Right lung (tissue), 10 donors: ENCODE data around the gene MUC4. TPM values are rescaled to one million over a fixed set of nuclear protein-coding genes. Genes with fewer than 3 reads are reported as not detected.

Experiments used
- DNase-seq, 2 donors: peaks; one replicate each; pipeline ENCODE4 v3.0.0-alpha.2; 2013
- long read RNA-seq, 8 donors: transcript quantifications; one replicate each; lab custom pipeline, GENCODE V29; 2026
- polyA plus RNA-seq, 5 donors: library from polyadenylated mRNA; unstranded; fragments of 120-200 nt; gene quantifications; one replicate each; pipeline versions ENCODE4 v1.2.1 to v1.2.3, GENCODE V29; 2013; ENCODE audit warnings: inconsistent platforms in 1 of 5, low replicate concordance in 1 of 5; ENCODE audit not compliant: insufficient read length in 5 of 5, insufficient read depth in 1 of 5

MUC4 gene, protein sequence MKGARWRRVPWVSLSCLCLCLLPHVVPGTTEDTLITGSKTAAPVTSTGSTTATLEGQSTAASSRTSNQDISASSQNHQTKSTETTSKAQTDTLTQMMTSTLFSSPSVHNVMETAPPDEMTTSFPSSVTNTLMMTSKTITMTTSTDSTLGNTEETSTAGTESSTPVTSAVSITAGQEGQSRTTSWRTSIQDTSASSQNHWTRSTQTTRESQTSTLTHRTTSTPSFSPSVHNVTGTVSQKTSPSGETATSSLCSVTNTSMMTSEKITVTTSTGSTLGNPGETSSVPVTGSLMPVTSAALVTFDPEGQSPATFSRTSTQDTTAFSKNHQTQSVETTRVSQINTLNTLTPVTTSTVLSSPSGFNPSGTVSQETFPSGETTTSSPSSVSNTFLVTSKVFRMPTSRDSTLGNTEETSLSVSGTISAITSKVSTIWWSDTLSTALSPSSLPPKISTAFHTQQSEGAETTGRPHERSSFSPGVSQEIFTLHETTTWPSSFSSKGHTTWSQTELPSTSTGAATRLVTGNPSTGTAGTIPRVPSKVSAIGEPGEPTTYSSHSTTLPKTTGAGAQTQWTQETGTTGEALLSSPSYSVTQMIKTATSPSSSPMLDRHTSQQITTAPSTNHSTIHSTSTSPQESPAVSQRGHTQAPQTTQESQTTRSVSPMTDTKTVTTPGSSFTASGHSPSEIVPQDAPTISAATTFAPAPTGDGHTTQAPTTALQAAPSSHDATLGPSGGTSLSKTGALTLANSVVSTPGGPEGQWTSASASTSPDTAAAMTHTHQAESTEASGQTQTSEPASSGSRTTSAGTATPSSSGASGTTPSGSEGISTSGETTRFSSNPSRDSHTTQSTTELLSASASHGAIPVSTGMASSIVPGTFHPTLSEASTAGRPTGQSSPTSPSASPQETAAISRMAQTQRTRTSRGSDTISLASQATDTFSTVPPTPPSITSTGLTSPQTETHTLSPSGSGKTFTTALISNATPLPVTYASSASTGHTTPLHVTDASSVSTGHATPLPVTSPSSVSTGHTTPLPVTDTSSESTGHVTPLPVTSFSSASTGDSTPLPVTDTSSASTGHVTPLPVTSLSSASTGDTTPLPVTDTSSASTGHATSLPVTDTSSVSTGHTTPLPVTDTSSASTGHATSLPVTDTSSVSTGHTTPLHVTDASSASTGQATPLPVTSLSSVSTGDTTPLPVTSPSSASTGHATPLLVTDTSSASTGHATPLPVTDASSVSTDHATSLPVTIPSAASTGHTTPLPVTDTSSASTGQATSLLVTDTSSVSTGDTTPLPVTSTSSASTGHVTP (N-terminal part only)
- polyA plus RNA-seq = 1 to 10 TPM in 2 of 5 donors, under 1 TPM in 3; 0.18 to 1.2 (median 0.46) TPM
- long read RNA-seq, donor 1 = 0 reads
- long read RNA-seq, donor 2 = 0 reads
- long read RNA-seq, donor 3 = 0 reads
- long read RNA-seq, donor 4 = 0 reads
- long read RNA-seq, donor 5 = 0 reads
- long read RNA-seq, donor 6 = 0 reads
- long read RNA-seq, donor 7 = 0 reads
- long read RNA-seq, donor 8 = 0 reads

GRCh38 chr3:195811756-195812155 lies at the start of gene MUC4:
Gene MUC4 (minus strand): TSS chr3:195811929. CDS start chr3:195811817, 112 bp downstream.
- no peak for DNase-seq

DNA sequence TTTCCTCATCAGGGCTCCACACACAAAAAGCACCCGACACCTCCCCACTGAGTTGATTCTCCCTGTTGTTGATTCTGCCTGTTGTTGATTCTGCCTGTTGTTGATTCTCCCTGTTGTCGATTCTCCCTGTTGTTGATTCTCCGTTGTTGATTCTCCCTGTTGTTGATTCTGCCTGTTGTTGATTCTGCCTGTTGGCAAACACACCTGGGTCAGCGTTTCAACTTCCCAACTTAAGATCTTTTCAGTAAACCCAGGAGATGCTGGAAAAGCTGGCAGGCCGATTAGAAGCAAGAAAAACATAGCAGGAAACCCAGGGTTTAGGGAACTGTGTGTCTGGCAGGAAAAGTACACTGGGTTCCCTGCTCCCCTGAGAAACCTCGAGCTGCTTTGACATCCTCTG lies 48.7 kb upstream of the MUC4 start:
- no peak for DNase-seq

GRCh38 chr3:195859846-195860411 lies 48.2 kb upstream of the MUC4 start:
- DNase-seq = no peak

GRCh38 chr3:195859061-195859845 lies 47.5 kb upstream of the MUC4 start:
- peak in 1 of 2 donors; percentile 65 for DNase-seq

DNA sequence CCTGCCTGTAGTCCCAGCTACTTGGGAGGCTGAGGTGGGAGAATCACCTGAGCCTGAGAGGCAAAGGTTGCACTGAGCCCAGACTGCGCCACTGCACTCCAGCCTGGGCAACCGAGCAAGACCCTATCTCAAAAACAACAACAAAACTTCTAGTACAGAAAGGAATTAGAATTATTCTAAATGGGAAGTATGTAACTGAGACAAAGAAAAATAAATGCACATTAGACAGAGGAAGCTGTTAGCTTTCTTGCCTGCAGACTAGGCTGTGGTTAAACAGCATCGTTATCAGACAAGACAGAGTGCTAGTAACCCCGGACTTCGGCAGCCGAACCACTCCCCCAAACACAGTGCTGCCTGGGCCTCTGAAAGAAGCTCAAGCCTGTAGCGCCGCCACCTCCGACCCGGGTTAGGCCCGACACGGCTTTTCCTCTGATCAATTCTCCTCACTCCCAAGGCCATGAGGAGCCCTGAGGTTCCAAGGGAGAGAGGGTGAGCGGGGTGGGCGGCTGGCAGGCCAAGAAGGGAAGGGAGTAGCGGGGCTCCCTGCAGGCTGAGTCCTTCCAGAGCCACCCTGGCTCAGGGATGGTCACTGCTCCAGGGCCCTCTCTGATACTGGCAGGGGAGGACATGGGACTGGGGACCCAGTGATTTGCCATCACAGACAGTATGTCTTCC lies 44.8 kb upstream of the MUC4 start:
- DNase-seq = no peak

DNA sequence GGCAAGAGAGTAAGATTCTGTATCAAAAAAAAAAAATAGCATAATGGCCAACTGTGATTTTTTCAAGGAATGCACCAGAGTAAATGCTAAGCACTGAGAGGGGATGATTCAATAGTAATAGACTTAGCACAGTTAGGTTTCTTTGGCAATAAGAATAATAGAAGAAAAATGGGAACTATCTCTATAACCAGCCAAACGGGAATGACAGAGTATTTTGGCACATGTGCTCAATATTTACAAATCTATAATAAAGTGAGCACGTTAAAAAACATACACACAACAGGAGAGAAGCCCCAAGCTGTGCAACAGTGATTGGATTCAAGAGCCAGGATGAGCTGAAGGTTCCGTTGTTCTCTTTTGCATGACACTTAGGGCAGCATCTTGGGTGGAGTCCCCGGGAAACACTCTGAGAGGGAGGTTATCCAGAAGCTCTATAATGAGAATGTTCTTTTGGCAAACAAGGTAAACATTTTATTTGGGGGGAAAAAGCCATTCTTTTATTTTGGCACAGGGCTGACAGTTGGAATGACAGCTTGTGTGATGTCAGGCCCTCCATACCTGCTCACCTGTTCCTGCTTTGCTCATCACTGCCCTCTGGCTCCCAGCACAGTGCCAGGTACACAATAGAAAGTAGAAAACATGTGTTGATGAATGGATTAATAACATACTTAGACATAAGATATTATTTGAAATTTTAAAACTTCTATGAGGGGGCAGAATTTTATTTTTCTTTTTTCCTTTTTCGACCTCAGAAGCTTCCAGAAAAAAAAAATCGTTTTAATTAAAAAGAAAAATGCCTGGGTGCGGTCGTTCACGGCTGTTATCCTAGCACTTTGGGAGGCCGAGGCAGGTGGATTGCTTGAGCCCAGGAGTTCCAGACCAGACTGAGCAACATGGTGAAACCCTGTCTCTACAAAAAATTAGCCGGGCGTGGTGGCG lies 44.0 kb upstream of the MUC4 start:
- no peak for DNase-seq

DNA sequence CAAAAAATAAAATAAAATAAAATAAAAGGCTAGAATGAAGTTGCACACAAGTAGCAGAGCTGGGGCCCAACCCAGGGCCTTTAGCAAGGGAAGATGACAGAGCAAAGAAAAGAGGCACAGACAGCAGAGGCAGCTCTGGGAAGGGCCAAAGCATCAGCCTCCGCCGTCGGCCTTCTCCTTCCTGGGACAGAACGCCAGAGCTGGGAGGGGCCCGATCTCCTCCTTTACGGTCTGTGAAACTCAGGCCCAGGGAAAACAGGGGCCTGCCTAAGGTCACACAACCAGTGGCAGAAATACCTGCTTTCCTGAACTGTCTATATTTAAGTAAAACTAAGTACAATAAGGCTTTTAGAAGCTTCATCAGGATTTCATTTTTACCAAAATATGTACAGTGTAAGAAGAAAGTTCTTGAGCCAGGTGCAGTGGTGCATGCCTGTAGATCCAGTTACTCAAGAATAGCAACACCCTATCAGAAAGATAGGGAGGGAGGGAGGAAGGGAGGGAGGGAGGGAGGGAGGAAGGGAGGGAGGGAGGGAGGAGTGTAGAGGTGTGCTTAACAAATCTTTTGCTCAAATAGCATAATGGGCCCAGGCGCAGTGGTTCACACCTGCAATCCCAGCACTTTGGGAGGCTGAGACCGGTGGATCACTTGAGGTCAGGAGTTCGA lies 43.0 kb upstream of the MUC4 start:
- DNase-seq = peak in 1 of 2 donors; percentile 15

DNA sequence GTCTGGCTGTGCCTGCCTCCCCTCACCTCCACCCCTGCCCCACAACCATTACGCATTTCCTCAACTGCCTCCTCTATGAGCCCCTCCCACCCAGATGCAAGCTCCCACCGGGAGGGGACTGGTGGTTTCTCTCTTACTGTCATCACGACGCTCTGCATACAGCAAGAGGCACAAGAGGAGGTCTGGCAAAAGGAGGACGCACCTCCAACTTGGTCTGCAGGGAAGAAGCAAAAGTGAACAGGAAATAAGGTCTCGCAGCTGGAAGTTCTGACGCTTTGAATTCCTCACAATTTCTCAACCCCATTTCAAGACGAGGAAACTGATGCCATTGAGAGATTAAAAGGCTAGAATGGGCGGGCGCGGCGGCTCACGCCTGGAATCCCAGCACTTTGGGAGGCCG lies 42.3 kb upstream of the MUC4 start:
- DNase-seq = no peak

- DNase-seq = no peak
Observed at GRCh38 chr3:195853036-195853435, 41.3 kb upstream of the MUC4 start.

- DNase-seq = peak; percentile 75 to 89
Observed at GRCh38 chr3:195850857-195851543, 39.3 kb upstream of the MUC4 start.

GRCh38 chr3:195849322-195850074 lies 37.8 kb upstream of the MUC4 start:
- no peak for DNase-seq

DNA sequence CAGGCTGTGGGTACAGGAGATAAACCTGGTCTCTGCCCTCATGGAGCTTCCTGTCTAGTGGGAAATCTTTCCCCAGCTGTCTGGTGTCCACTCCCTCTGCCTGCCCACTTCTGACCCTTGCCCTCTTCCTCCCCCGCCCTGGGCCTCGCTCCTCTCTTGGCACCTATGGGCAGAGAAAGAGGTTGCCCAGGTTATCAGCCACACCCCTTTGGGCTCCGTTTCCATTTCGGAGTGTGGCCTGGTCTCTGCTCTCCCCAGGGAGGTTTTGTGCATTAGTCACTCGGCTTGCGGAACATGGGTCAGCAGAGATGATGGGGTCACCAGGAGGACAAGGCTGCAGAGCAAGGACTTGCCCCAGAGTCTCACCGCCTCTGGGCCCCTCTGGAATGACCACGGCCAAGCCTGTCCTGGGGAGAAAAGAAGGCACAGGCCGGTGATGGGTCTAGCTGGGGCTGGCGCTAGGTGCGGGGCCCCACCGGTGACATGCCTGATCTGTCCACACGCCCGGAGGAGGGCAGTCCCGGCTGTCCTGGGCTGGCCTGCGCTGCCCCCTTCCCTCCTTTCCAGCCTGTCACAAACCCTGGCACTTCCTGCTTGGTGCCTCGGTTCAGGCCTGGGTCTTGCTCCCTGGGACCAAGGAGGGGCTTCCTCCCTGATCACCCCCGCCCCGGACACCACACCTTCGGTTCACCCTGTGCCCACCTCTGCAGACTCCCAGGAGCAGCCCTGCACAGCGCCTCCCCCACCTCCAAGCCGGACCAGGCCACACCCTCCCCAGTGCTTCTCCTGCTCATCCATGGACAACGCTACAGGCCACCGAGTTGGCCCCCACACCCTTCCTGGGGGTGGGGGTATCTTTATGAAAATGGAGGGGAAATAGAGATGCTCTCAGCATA lies 35.6 kb upstream of the MUC4 start:
- no peak for DNase-seq

DNA sequence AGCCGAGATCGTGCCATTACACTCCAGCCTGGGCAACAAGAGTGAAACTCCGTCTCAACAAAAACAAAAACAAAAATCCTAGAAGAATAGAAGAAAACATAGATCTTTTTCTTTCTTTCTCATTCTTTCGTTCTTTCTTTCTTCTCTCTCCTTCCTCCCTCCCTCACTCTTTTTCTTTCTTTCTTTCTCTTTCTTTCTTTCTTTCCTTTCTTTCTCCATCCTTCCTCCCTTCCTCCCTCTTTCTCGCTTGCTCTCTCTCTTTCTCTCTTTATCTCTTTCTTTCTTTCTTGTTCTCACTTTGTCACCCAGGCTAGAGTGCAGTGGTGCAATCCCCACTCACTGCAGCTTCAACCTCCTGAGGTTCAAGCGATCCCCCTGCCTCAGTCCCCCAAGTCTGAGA lies 33.8 kb upstream of the MUC4 start:
- DNase-seq = no peak

DNA sequence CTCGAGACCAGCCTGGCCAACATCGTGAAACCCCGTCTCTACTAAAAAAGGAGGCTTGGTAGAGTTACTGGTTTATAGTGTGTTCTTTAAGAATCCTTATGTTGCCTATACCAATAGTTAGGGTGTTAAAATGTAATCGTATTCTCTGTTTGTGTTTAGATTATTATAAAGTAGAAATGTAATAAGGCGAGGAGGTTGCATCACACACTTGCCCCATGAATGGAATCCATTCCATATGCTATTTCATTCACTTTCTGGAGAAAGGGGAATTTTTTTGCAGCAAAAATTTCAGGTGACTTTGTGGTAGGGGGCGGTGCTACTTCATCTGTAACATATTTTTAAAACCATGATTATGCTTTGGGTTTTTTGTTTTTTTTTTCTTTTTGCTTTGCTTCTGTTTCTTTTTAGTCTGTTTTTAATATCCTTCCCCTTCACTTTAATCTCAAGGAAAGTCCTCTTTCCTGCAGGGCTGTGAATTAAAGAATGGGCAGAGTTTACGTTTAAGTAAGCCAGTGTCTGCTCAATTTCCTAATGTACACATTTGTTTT lies 33.0 kb upstream of the MUC4 start:
- DNase-seq = no peak
